ENCODE results near the gene BMI1. TPM values are rescaled to one million over a fixed set of nuclear protein-coding genes. Genes with fewer than 3 reads are reported as not detected.
A peak's percentile ranks its signal among the peaks of the same experiment; 100 is the strongest.

BMI1 gene
- total RNA-seq, 1 donor from 2014 or later: 92.5 TPM

DNA sequence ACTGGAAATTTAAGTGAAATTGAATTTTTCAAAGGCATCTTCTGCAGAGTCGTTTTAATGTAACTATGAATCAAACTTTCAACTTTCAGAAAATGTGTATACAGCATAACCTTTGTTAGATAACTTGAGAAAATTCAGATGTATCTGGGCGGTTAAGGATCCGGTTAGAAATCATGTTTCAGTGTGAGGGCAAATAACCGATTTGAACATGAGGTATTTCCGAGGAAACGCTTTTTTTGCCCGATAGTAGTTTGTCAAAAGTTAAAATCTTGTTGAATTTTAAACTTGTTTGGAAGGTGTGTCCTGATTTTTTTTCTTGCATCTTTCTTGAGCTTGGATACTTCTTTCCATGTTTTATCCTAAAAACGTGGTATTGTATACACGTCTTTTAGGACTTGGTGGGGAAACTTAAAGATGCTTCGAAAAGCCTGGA, 1.3 kb upstream of the BMI1 start:
- no peak for DNase-seq (ENCODE audit: low spot score)

DNA sequence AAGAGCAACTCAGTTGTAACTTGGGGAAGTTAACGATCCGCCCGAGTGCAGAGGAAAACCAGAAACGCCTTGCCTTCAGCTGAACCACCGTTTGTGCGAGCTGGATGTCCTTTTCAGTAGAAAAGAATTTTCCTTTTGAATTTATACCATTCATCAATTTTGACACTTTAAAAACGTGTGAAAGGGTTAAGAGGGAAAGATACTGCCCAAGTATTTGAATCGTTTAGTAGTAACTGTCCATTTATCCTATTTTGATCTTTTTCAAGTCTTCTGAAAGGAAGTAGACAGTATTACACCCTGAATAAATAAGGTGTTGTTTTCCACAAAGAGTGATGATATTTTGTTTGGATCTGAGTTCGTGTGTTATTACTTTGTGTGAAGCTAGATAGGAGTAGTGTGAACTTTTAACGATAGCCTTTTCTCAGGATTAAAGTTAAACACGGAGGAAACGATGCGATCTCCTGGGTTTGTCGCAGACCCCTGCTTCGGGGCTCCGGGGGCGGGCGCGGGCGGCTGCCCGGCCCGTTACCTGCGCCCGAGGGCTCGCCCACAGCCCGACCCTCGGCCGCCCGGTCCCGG, 830 bp upstream of the BMI1 start:
- DNase-seq (ENCODE audit: low spot score): no peak

DNA sequence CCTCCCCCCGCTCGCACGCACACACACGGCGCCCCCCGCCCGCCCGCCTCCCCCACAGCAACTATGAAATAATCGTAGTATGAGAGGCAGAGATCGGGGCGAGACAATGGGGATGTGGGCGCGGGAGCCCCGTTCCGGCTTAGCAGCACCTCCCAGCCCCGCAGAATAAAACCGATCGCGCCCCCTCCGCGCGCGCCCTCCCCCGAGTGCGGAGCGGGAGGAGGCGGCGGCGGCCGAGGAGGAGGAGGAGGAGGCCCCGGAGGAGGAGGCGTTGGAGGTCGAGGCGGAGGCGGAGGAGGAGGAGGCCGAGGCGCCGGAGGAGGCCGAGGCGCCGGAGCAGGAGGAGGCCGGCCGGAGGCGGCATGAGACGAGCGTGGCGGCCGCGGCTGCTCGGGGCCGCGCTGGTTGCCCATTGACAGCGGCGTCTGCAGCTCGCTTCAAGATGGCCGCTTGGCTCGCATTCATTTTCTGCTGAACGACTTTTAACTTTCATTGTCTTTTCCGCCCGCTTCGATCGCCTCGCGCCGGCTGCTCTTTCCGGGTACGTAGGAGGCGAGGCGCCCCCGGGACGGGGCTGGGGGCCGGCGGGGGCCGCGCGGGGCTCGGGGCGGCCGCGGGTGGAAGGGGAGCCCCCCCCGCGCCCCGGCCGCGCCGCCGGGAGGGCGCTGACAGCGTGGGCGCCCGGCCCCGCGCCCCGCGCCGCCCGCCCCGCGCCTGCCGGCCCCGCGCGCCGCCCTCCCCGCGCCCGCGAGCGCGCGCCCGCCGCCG, 441 bp downstream of the BMI1 start:
- DNase-seq (ENCODE audit: low spot score): peak; percentile 76

DNA sequence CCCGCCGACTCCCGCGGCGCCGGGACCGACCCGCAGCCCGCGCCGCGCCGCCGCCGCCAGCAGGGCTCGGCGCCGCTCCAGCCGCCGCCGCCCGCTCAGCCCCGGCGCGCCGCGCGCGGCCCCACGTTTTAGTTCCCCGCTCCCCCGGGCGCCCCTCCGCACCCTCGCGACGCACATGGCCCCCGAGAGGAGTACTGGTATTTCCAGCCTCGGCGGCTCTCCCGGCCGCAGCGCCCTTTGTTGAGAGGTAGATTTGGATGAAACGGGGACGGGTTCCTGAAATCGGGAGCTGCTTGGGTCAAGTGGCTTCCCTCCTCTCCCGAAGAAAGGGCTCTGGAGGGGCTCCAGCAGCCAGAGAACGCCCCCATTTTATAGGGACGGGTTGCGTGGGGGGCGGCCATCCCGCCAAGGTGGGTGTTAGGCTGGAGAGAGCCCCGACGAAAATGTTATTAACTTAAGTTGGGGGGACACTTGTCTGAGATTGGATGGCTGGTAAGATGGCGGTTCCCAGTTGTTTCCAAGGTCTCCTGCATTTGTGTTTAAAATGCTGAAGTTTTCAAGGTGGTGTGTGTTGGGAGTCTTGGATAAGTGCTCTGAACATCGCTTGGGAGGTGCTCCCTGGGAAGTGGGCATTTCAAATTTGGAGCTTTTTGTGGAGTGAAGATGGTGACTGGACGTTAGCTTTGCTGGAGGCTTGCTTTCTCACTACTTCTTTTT, 1.2 kb downstream of the BMI1 start:
- DNase-seq (ENCODE audit: low spot score): no peak

DNA sequence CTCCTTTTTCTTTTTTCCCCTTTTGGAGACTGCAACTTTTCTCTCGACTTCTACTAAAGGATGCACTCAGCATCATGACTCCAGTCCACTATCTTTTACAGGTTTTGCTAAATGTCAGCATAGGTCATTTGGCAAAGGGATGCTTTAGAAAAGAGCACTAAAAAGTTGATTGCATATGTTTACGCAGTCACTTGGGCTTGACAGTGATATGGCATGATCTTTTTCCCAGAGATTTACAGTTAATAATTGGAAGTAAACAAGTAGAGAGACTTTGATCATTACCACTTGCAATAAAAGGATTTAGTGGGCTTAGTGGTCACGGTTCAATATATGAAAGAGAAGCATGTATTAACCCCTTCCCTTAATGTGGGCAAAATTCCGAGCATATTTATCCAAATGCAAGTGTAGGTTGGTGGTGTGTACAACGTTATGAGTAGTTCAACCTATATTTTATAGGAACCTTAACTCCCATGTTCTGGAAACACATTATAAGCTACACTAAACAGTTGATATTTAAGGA, 1.8 kb downstream of the BMI1 start:
- DNase-seq (ENCODE audit: low spot score): no peak

DNA sequence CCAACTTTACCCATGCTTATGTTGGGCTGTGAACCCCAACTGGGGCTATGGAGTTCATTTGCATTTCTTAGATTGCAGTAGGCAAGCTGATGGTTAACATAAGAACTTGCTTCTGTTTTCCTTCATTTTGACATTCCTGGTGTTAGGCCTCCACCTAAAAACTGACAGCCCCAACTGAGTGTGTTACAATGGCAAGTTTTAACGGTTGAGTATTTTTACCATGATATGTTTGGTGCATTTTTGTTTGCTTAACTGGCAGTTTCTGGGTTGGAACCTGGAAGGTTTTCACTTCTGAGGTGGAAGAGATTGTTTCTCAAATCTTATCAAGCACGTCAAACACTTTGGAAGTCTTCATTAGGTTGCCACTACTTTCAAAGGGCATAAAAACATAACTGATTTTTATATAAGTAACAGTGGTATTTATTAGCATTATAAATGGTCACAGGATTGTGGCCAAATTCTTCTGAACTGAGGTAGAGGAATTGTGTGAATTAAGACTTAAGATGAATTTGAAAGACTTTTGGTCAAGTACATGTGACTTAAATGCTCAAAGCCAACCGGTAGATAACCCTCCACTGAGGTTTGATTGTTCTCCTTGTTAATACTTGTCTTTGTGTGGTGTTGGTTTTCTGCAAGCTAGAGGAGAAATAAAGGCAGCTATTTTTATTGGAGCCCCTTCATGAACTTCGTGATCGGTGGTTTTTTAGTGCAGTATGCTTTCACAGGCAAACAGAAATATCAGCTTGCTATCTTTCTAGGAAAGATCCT, 2.8 kb downstream of the BMI1 start:
- DNase-seq (ENCODE audit: low spot score): no peak

DNA sequence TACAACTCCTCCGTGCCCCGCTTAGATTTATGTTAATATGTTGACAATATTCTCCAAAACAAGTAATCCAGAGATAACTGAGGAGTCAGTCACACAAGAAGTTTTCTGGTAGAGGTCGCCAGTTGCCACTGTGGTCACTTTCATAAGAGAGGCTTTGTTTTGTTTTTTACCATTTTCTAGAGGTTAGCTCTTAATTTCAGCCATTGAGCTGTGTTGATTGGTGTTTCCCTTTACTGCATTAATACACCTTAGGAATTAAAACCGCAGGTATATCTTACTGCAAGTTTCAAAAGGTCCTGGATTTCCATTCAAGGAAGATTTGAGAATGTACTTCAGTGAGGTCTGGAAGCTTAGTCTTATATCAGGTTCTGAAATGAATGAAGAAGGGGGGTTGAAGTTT, 3.5 kb downstream of the BMI1 start:
- no peak for DNase-seq (ENCODE audit: low spot score)

DNA sequence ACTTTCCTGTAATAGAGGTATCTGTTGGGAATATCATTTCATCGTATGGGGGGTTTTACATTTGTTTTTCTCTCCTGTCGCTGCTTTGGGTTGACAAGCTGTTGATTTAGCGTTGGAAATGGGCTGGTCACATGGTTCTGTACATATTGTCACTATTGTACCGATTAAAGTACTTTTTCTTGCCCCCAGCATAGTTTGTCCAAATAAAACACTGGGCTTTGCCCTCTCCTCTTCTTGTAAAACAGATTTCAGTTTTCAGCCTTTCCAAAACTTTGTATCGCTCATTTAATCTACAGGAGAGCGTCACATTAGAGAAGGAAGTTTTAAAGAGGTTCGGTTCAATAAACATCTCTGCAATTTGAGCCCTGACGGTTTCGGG, 4.0 kb downstream of the BMI1 start:
- no peak for DNase-seq (ENCODE audit: low spot score)

DNA sequence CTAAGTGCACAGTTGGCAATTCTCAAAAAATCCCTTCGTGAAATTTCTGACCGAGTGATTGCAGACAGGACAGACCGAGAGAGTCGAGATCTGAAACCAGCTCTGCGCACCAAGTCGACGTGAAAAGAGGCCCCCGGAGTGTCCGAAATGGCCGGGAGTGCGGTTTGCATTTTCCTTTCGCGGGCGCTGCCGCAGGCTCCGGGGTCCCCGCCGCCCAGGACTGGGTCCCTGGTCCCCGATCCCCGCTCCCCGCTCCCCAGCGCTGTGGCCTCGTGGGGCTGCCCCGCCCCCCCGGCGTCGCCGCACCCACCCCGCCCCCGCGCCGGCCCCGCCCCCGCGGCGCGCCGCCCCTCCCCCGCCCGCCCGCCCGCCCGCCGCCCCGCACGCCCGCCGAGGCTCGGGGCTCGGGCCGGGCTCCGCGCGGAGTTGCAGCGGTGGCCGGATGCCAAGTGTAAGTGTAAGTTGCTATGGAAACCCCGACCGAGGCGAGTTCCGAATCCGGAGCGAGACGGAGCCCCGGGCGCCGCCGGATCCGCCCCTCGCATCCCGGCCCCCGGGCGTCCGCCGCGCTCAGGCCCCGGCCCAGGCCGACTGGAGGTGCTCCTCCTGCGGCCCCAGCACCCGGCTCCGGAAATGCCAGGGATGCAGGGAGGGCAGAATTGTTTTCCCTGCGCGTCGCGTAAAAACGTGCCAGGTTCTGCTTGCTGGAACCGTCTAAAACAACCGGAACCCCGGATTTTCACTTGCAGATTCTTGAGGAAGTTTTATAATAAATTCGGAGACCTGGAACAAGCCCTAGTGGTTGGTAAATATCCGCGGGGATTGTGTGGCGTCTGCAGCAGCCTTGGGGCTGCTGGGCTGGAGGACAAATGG, 4.6 kb downstream of the BMI1 start:
- DNase-seq (ENCODE audit: low spot score): peak; percentile 79

DNA sequence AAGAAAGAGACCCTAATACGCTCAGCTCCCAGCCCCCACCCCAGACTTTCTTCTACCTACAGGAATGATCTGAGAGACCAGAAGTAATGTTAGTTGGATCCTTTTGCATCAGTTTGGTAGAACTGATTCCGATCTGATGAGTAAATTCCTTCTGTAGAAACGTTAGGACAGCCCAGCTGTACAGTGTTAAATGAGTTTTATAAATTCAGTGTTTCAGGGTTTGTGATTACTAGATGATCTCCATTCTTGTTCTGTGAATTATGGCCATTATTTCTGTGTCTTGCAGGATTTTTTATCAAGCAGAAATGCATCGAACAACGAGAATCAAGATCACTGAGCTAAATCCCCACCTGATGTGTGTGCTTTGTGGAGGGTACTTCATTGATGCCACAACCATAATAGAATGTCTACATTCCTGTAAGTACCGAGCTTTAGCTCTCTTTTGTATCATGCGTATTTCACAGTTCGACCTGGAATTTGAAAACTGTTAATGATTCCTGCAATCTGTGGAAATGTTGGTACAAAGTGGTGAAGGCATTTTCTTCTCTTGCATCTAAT, 5.3 kb downstream of the BMI1 start:
- no peak for DNase-seq (ENCODE audit: low spot score)

DNA sequence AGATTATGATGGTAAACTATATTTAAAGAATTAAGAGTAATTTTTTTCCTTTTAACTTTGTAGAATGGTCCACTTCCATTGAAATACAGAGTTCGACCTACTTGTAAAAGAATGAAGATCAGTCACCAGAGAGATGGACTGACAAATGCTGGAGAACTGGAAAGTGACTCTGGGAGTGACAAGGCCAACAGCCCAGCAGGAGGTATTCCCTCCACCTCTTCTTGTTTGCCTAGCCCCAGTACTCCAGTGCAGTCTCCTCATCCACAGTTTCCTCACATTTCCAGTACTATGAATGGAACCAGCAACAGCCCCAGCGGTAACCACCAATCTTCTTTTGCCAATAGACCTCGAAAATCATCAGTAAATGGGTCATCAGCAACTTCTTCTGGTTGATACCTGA, 8.3 kb downstream of the BMI1 start:
- DNase-seq (ENCODE audit: low spot score): no peak

DNA sequence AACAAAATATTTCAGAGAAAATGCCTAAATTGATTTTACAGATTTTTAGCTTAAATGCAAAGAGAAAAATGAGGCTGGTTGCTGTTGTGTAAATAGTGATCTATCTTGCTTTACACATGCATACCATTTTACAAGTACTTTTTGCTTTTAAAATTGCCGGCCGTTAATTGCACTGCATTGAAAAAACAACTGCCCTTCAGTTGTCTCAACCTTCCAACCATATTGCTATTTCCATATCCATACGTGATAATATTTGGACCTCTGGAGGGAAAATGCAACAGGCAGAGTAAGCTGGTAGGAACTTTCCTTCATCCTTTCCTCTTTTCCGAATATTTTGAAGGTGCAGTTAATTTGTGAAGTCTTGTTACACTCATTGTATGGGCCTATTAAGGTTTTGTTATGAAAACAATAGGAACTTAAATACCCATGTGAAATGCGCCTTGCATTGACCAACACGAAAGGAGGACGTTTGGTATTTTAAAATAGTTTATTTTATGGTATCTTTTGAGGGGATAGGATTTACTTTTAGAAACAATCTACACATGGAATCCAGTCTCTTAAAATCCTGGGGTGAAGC, 11.3 kb downstream of the BMI1 start:
- DNase-seq (ENCODE audit: low spot score): no peak

DNA sequence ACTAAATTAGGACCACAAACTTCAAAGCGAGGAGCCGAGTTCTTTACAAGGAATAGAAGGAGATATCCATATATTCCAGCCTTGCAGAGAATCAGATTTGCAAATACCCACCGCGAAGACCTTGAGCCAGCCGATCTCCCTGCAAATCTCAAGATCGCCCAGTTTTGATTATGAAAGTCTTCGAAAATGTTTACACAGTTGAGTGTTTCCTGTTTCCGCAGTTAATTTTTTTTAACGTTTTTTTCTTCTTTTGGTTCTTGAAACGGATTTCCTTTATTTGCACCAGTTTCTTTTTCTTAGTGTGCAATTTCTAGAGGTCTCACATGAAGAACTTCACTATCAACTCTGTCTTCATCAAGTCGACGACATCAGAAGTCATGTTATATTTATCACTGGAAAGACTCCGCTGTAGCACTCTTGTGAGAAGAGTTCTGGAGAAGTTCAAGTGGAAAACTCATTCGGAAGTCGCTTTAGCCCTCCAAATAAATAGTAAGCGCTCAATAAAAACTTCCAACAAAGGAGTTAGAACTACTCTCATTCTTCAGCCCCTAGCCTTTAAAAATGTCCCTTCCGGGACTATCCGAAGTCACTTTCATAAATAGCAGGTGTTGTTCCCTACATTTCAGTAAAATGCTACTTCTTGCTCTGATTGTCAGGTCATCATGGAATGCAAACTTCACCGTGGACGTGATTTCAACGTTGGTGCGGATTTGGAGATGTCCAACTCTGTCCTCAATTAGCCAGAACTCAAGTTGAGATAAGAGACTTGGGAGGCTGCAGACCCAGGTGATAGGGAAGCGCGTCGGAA, 12.5 kb downstream of the BMI1 start:
- DNase-seq (ENCODE audit: low spot score): no peak

DNA sequence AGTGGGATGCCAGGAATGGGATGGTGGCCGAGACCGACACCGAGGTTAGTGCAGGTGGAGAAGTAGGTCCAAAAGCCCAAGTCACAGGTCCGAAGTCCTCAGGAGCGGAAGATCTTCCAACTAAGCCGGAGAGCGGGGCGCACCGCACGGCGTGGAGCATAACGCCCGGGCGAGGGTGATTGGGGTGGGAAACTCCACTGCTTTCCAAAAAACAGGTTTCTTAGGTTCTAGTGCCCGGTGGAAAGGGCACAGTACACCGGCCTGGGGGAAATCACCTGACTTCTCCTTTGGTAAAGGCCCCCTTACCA, 13.0 kb downstream of the BMI1 start:
- no peak for DNase-seq (ENCODE audit: low spot score)

DNA sequence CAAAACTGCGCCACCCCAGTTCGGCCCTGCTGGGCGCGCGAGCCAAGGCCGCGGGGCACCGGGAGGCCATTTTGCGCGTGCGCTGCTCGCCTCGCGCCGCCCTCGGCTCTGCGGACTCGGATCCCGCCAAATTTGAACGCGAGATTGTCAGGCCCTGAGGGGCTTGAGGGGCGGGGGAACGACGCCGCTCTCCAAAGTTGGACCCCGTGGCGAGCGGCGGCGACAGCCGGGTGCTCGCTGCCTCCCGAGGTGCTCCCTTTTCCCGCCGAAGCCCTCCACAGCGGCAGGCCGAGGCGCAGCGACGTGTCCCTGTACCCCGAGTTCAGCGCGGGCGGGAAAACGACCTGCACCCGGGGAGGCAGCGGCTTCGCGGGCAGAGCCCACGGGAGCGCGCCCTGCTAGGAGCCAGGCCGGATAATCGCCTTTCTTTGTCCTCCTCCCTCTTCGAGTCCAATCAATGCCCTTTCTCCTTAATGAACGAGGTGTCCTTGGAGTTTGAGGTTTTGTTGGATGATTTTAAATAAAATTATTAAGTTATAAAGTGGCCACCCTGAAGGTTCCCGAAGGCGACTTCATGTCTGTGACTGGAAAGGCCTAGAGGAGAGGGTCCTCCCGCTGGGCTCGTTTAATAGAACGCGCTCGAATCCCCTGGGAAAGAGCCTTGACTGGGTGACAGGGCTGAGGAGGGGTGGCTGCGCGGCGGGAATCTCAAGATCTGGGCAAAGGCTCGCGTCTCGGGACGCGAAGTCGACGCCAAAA, 13.7 kb downstream of the BMI1 start:
- no peak for DNase-seq (ENCODE audit: low spot score)

DNA sequence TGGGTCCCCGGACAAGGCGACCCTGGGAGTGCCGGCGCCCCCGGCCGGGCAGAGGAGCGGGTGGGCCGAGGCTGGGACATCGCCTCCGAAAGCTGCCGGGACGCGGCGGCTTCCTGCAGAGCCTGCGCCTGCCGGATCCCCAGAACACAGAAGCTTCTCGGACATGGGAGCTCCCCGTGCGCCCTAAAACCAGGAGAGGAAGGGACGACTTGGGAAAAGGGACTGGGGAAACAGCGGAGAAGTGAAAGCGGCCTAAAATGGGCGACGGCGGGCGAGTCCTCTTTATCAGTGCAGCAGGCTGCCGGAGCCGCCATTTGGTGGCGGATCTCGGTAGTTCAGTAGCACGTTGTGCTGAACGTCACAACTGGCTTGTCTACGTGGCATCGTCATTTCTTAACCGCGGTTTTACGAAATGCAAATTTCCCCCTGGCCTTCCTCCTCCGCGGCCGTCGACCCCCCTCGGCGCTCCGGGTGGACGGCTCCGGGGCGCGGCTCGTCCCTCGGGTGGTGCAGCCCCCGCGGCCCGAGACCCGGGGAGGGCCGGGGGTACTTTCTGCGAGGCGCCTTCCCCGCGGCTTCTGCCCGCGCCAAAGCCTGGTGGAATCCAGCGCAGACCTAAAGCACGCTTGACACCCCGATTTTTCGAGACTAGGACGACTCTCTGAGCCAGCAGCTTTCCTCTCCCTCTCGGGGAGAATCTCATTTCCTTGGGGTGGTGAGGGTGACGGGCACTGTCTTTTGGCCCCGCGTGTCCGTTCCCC, 14.5 kb downstream of the BMI1 start:
- DNase-seq (ENCODE audit: low spot score): peak; percentile 56

DNA sequence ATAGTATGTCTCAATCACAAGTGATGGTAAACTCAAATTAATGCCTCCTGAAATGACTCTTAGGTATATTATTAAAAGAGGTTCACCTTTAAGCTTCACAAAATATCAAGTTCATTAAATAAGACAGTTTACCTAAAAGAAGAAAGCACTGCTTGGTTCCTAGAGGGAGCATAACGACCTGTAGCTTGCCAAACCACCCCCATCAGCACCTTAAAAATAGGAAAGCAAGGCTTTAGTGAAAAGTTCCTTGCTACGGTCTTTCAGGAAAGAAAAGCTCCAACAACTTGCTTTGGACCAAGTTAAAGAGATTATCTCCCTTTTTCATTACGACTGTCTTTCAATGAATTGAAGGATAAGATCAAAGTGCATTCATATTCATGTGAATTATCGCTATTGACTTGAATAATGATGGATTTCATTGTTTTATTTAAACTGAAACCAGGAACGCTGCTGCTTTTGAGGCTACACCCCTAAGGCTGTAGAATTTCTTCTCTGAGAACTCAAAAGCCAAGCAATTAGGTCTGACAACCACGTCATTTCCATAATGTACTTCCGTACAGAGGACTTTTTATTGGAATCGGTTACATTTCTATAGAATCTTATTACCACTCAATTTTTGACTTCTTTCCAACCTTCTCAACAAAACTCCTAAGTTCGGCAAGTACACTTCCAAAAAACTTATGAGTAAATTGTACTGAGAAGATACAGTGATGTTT, 17.4 kb downstream of the BMI1 start:
- DNase-seq (ENCODE audit: low spot score): no peak
